ENCODE results near the gene ING3. TPM values are rescaled to one million over a fixed set of nuclear protein-coding genes. Genes with fewer than 3 reads are reported as not detected.
"Not testable (repeated sequence)": the region's sequence is repeated elsewhere in the genome, so short reads cannot be mapped to it uniquely, and the experiment has no call there.

Gene ING3
- polyA plus RNA-seq, 4 donors: 36.6 to 45.7 (median 38.1) TPM

DNA sequence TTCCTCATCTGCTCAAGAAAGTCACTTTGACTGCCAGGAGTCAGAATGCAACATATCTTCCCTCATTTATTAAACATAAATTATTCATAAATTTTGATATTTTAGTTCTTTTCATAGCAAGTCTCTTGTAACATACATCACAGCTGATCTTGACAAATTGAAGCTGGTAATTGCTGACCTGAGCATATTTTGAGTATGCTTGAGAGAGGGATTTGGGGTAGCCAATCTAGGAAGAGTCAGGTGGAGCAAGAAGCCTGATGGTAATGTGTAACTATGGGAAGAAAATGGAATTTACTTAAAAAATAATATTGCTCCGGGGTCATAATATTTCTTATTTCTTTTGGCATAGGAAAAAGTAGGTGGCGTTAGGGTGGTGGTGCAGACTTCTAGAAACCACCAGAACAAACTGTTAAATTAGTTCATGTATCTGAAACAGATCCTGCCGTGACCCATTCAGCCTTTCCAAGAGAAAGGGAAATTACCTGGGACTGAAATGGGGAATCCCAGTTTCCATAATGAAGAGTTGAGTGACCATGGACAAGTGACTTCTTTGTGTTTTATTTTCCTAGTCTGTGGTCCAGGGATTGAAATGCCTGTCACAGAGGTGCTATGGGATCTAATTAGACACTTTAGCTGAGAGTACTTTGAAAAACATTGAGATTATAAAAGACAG is 50.8 kb downstream of the ING3 start:
- no peak for DNase-seq (ENCODE audit: low read depth in 4 of 4, low spot score in 2 of 4)

DNA sequence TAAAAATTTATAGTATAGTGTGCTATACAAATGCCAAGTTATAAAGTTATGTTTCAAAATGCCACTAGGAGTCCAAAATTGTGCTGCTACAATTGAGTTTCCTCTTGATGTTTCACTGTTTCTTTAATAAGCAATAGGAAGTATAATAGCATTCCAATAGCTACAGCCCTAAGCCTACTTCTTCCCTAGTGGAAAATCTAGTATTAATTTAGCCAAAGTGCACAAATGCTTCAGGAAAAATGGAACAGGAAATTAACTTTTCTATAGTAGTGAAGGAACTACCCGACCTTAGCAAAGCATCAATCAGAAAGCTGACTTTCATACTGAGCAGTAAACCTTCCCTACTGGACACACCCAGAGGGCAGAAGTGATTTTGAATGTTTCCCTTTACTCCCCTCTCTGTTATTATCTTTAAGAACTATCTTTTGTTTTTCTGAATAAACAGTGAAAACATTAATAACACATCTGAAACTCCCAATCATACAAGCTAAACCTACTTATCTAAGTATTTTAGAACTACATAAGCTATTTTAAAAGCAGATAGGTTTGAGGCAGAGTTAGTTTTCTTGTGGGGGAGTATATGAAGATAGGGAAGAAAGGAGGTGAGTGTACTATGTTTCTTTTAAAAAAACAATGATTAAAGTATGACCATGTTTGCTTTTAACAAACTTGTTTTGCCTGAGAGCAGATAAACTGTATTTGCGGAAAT is 51.6 kb downstream of the ING3 start:
- DNase-seq (ENCODE audit: low read depth in 4 of 4, low spot score in 2 of 4): no peak

DNA sequence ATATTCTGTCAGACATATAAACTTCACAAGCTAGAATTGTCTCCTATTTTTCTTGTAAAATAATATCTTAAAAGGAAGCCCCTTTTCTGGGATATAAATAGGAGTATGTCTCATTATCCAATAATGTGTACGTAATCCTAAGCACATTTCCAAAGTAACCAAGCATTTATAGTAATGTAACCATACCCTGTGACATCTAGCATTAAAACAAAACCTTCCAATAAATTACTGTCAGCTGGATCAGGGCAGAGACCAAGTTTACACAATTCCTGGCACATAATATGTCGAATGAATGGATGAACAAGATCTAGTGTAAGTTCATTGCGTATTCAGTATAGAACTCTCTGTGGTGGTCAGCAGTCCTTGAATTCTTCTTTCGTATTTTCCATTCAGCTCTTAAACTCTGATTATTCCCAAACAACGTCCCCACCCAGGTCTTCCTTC is 52.2 kb downstream of the ING3 start:
- no peak for DNase-seq (ENCODE audit: low read depth in 4 of 4, low spot score in 2 of 4)

DNA sequence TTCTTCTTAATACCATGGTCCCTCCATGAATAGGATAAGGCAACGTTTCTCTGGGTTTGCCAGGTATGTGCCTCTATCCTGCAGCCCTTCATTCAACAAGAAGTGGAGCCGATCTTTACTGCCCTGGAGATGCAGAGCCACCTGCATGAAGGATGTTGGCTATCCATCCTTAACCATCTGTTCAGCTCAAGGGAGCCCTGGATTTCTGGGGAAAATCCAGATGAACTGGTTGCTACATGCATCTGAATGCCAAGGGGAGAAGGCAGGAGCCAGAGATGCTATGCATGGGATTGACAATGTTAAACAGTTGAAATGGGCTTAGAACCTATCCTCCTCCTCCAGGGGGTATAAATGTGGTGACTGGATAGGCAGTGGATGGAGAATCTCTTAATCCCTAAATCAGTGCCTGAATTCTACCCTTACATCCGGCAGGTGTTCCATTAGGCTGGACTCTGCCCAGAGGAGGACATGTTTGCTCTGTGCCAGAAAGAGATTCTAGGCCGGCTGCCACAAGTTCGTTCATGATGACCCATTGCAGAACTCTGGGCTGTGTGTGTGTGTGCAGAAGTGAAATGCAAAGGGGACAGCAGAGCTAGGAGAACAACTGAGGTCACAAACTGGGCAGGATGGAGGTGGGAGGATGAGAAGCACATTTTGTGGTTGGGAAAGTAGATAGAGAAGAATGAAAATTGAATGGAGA is 53.6 kb downstream of the ING3 start:
- DNase-seq (ENCODE audit: low read depth in 4 of 4, low spot score in 2 of 4): no peak

DNA sequence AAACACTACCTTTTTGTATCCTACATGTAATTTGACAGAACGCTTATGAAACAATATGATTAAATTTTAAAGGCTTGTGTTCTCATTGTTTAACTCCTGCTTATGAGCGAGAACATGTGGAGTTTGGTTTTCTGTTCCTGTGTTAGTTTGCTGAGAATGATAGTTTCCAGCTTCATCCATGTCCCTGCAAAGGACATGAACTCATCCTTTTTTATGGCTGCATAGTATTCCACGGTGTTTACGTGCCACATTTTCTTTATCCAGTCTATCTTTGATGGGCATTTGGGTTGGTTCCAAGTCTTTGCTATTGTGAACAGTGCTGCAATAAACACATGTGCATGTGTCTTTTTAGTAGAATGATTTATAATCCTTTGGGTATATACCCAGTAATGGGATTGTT is 54.5 kb downstream of the ING3 start:
- not testable (repeated sequence) for DNase-seq (ENCODE audit: low read depth in 4 of 4, low spot score in 2 of 4)

DNA sequence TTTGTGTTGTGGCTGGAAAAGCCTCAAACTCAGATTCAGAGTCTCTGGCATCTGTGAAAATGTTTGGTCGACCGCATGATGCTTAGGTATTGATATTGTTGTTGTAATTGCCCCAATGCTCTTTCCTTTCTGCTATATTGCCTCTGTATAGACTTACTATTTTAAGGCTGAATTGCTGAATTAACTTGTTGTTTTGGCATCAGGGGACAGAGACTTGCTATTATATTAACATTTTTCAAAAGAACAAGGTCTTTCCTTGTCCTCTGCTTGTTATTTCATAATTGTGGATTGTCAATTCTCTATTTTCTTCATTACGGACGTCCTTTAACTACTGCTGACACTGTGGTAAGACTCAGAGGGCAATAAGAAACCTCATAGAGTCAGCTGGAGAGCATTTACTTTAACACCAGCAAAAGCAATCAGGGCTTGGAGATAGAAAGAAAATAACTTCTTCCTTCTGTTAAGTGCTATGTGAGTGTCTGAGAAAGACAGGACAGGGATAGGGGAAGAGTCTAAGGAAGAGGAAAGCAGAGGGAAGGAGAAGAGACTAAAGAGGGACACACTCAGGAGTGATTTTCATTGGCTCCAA is 55.5 kb downstream of the ING3 start:
- no peak for DNase-seq (ENCODE audit: low read depth in 4 of 4, low spot score in 2 of 4)

DNA sequence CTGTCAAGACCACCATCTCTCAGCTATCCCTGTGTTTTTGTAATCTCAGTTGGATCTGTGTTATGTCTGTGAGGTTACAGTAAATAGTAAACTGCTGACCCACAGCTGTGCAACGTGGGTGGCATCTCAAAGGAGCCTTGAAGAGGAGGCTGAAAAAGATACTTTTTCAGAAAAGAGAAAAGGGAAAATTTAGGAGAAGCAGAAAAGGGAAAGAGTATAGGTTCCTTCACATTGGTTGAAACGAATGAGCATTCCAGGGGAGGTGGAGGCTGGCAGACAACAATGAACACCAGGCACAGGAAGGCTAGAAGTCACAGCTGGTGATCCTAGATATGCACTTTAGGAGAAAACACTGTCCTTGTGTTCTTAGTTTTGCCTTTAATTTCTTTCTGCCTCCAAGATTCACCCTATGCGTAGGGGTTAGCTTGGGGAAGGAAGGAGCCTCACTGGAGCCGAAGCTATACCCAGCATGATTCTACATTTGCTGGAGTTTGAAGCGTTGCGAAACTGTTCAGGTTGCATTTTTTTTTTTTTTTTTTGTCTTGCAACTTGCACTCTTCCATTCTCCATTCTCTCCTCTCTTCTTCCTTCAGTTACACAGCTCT is 56.2 kb downstream of the ING3 start:
- no peak for DNase-seq (ENCODE audit: low read depth in 4 of 4, low spot score in 2 of 4)

DNA sequence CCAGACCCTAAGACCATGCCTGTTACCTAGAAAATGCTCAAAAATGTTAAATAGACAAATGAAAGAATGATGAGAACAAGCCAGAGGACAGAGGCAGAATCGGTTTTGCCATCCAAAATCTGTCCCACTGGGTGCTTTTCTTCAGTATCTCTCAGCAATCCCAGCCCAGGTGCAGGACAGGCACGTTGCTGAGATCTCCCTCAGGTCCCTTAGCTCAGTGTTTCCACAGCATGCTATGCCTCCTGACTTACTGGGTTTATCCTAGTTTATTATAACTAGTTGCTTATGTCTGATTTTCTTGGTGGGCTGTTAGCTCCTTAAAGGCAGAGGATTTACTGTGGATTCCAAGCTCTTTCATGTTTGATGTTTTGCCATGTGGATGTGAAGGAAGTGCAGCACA is 58.2 kb downstream of the ING3 start:
- no peak for DNase-seq (ENCODE audit: low read depth in 4 of 4, low spot score in 2 of 4)

DNA sequence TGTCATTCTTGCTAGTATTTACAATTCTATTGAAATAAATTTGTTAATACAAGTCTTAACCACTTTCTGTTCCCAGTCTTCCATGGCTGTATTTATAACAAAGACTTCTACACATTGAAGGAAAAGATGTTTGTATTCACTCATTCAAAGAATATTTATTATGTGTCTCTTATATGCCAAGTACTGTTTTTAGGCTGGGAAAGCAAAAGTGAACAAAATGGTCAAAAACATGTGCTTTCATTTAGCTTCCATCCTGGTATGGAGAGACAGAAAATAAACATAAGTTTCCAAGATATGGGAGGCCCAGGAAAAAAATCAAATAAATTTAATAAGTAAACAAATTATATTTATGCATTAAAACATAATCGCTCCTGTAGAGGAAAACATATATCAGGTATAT is 60.8 kb downstream of the ING3 start:
- no peak for DNase-seq (ENCODE audit: low read depth in 4 of 4, low spot score in 2 of 4)

DNA sequence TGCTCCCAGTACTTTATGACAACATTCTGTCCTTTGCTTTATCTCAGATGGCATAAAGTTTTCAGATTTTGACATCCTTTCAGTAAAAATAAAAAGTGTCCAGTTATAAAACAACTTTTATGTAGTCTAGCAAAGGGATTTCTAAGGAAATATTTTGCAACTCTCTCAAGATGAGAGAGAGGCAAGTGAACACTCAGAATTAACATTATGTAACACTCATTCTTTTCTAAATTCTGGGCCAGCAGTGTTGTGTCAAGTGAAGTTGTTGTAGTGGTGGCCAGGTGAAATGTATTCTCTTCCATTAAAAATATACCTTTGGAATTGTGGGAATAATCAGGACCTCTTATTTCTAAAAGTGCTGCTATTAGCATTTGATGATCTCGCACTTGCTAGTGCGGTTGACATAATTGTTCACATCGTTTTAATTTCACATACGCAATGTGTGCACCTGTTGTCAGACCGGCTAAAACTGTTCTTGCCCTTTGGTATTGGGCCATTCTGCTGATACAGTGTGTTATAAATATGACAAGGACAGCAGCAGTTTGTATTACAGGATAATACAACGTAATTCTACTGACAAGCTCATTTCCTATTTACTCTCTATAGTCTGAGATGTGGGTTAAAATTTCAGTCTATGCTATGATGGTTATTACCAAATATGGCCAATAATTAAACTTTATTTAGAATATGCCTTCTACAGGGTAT is 61.7 kb downstream of the ING3 start:
- DNase-seq (ENCODE audit: low read depth in 4 of 4, low spot score in 2 of 4): no peak

DNA sequence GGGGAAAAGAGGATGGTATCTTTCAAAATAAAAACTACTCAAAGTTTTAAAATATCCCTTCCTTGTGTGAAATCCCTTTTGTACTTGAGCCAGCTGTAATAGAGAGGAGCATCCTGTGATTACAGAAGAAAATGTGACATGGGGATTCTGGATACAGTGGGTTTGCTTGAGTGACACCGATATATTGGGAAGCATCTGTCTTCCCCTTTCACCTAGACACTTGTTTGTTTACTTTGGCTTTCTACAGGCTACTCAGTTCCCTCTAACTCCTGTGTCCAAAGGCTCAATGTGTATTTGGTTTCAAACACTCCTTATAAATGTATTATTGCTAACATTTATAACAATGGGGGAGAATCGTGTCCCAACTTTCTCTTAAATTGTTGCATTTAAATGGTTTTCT is 62.3 kb downstream of the ING3 start:
- DNase-seq (ENCODE audit: low read depth in 4 of 4, low spot score in 2 of 4): no peak

DNA sequence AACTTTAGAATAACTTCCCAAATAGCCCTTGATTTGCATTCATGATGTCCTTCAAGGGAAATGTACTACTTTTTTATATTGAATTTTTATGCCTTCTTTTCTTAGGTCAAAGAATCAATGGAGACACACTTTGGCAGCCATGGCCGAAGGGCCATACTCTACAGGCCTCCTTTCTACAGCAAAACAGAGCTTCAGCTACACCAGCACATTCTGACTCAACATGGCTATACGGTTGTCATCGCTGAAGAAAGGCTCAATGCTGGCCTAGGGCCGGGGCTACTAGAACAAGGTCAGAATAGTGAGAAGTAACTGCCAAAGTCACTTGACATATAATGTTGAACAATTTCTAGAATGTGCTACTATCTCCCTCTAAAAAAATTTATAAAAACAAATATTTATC is 65.0 kb downstream of the ING3 start:
- DNase-seq (ENCODE audit: low read depth in 4 of 4, low spot score in 2 of 4): no peak

DNA sequence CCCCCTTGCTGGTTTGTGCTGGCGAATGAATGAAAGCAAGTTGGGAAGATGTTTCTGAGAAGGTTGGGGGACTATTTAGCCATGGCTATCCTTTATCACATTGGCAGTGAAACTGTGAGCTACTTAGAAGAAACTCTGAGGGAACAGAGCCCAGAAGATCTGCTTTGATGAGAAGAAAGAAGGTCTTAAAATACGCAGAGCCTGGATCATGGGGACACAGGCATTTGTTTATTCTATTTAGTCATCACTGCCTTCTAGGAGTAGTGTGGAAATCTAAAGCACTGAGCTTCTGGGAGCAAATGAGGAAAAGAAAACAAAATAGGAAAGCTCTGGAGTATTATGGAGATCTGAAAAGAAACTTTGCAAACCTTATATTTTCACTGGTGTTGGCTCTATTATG is 66.4 kb downstream of the ING3 start:
- no peak for DNase-seq (ENCODE audit: low read depth in 4 of 4, low spot score in 2 of 4)

DNA sequence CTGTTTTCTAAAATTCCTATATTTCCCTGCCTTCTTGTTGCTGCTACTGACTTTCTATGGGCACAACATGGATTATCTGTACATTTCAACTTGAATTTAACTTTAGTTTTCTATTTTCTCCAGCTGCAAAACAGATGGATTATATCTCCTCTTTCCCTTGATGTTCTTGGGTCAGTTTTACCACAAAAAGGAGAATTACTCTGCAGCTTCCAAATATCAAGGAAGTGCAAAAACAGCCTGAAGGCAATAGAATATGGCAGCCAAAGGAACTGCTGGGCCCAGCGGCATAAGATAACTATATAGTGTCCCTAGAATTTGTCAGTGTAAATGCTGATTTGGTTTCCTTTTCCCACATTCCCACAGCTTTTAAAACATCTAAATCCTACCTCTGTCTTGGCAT is 67.0 kb downstream of the ING3 start:
- DNase-seq (ENCODE audit: low read depth in 4 of 4, low spot score in 2 of 4): no peak

DNA sequence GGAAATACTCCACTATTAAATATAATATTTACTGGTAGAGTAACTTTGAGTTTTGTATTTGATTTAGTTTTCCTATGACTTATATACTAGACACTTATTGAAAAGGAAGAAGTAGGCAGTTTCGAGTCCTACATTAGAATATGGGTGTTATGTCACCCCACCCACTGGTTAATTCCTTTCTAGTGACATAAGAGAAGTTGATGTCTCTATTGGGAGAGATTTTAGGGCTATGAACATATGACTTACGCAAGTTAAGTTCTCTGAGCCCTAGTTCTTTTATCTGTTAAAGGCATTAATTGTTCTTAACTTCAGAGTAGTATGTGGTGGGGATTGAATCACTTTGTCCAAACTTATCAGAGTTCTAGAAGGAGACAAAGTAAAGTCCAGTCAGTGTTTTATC is 68.4 kb downstream of the ING3 start:
- no peak for DNase-seq (ENCODE audit: low read depth in 4 of 4, low spot score in 2 of 4)

DNA sequence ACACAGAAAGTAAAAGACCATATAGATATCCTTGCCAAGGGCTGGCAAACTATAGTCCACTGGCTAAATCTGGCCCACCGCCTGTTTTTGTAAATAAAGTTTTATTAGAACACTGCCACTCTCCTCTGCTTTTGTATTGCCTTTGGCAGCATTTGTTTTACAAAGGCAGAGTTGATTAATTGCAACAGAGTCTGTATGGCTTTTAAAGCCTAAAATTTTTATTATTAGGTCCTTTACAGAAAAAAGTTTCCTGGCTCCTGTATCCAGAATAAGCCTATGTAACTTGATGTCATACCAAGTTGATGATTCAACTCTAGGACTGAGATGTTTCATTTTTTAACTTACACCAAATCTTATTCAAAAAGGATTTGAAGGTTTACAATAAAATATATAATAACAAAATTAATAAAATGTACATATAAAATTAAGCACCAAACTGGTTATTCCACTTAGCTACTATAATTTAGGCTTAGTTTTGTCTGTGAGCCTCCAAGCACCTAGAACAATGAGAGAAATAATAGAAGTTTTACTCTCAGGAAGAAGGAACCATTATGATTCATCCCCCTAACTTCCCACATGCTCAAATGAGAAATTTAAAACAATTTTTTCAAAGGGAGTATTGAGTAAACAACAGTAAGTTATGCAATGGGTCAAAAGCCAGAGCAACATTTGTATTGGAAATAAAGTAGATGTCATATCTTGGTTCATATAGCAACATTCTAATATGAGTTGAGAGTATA is 69.8 kb downstream of the ING3 start:
- no peak for DNase-seq (ENCODE audit: low read depth in 4 of 4, low spot score in 2 of 4)

DNA sequence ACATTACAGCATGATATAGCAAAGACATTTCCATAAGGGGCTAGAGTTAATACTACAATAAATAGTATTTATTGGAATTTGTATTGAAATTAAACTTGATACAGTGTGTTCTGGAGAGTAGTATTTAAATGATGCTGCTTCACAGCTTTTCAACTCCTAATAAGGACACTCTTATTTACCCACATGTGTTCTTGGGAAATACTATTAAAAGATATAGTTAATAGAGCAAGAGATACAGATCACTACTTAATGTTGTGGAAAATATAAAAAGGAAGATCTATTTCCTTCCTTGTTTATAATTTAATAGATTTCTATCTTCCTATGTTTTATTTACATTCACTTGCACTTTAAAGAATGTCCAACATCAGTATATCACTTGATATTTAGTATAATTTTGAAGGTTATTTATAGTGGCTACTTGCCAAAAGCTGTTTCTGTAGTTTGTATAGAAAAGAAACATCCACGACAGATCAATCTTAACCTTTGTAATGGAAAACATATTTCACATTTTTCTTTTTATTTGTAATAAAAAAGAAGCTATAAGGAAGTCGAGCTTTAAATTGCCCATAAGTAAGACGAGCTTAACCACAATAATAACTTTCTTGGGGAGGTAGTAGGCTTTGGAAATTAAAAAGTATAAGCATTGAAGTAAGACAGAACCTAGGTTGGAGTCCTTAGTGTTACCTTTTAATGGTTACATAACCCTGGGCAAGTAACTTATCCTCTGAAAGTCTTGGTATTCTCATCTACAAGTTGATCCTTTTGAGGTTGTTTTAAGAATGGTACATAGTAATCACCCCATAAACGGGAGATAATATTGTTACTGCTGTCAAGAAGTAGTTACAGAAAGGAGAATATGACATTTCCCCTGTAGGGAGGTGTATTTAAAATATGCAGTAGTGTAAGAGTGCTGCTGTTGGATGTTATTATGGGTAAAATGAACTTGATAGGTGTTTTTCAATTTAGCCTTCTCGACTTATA is 70.7 kb downstream of the ING3 start:
- DNase-seq (ENCODE audit: low read depth in 4 of 4, low spot score in 2 of 4): no peak

DNA sequence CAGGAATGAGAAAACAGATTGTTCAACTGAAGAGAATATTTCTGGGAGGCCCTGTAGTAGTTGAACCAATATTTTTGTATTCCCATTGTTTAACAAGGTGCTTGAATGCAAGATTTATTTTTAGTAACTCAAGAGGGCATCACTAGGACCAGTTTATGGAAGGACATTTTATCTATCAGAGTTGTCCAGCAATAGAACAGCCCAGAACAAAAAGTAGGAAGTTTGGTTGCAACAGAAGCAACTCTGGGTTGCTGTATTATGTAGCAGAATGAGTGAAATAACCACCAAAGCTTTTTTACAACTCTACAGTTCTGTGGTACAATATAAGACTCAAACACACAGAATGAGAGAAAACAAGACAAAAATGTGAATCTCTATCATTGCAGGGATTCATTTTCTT is 72.6 kb downstream of the ING3 start:
- DNase-seq (ENCODE audit: low read depth in 4 of 4, low spot score in 2 of 4): no peak

Measured in left renal cortex interstitium (tissue), 4 donors.